ENCODE measurements around the gene MORN4.
A peak's percentile ranks its signal among the peaks of the same experiment; 100 is the strongest.

The MORN4 gene

GRCh38 chr10:97575127-97575668, 58.1 kb downstream of the MORN4 start:
- no peak for DNase-seq (ENCODE audit: extremely low read depth in 1 of 2, low read depth in 1 of 2)

GRCh38 chr10:97574374-97575126, 58.8 kb downstream of the MORN4 start:
- DNase-seq (ENCODE audit: extremely low read depth in 1 of 2, low read depth in 1 of 2) = no peak

GRCh38 chr10:97573672-97574071, 59.6 kb downstream of the MORN4 start:
- no peak for DNase-seq (ENCODE audit: extremely low read depth in 1 of 2, low read depth in 1 of 2)

- DNase-seq (ENCODE audit: extremely low read depth in 1 of 2, low read depth in 1 of 2) = no peak
Observed at GRCh38 chr10:97573021-97573420, 60.3 kb downstream of the MORN4 start.

GRCh38 chr10:97572214-97572989, 60.9 kb downstream of the MORN4 start, which contains the start of gene ANKRD2:
ANKRD2 (plus strand) TSS chr10:97572779; CDS start chr10:97572789, 10 bp downstream.
- DNase-seq (ENCODE audit: extremely low read depth in 1 of 2, low read depth in 1 of 2) = peak in 1 of 2 donors; percentile 42

GRCh38 chr10:97571622-97572021, 61.7 kb downstream of the MORN4 start:
- DNase-seq (ENCODE audit: extremely low read depth in 1 of 2, low read depth in 1 of 2) = no peak

- no peak for DNase-seq (ENCODE audit: extremely low read depth in 1 of 2, low read depth in 1 of 2)
Observed at GRCh38 chr10:97570789-97571471, 62.4 kb downstream of the MORN4 start.

- no peak for DNase-seq (ENCODE audit: extremely low read depth in 1 of 2, low read depth in 1 of 2)
Observed at GRCh38 chr10:97570146-97570788, 63.0 kb downstream of the MORN4 start.

- no peak for DNase-seq (ENCODE audit: extremely low read depth in 1 of 2, low read depth in 1 of 2)
Observed at GRCh38 chr10:97567891-97568290, 65.4 kb downstream of the MORN4 start.

GRCh38 chr10:97566336-97566996, 66.8 kb downstream of the MORN4 start:
- no peak for DNase-seq (ENCODE audit: extremely low read depth in 1 of 2, low read depth in 1 of 2)

- DNase-seq (ENCODE audit: extremely low read depth in 1 of 2, low read depth in 1 of 2) = no peak
Observed at GRCh38 chr10:97564776-97565175, 68.5 kb downstream of the MORN4 start.

Data from stimulated activated CD8-positive, alpha-beta memory T cell treated with anti-CD3 and anti-CD28 coated beads, Interleukin-7, amount 100 ng/mL, for 48 hours (primary cell).